GM19193 (cell line): Measurements from ENCODE around the gene SP100.

Source experiments
- POLR2A ChIP-seq: IDR thresholded peaks from 4 replicates; pipeline ENCODE4 v1.6.1; 2011; ENCODE audit not compliant: insufficient read depth, insufficient read length; ENCODE audit errors: extremely low read depth

SP100 gene

DNA sequence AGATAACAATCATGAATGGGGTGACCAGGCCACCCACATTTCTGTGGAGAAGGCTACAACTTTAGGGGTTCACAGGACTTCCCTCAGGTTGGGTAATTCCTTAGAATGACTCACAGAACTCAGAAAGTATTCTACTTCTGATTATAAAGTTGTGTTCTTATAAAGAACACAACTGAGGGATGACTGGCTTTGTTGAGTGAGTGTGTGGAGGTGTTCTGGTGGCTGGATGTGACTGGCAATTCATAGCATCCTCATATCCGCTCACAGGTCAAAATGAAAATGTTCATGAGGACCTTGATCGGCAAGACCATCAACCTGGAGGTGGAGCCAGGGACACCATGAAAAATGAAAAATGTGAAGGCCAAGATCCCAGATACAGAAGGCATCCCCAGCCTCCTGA lies 153.3 kb downstream of the SP100 start:
- no peak for TF ChIP-seq POLR2A

DNA sequence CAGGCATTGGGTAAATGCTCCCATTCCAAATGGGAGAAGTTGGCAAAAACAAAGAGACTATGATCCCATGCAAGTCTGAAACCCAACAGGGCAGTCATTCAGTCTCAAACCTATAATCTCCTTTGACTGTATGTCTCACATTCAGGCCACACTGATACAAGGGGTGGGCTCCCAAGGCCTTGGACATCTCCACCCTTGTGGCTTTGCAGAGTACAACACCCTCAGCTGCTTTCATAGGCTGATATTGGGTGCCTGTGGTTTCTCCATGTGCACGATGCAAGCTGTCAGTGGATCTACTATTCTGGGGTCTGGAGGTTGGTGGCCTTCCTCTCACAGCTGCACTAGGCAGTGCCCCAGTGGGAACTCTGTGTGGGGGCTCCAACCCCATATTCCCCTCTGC lies 155.0 kb downstream of the SP100 start:
- TF ChIP-seq POLR2A: no peak

DNA sequence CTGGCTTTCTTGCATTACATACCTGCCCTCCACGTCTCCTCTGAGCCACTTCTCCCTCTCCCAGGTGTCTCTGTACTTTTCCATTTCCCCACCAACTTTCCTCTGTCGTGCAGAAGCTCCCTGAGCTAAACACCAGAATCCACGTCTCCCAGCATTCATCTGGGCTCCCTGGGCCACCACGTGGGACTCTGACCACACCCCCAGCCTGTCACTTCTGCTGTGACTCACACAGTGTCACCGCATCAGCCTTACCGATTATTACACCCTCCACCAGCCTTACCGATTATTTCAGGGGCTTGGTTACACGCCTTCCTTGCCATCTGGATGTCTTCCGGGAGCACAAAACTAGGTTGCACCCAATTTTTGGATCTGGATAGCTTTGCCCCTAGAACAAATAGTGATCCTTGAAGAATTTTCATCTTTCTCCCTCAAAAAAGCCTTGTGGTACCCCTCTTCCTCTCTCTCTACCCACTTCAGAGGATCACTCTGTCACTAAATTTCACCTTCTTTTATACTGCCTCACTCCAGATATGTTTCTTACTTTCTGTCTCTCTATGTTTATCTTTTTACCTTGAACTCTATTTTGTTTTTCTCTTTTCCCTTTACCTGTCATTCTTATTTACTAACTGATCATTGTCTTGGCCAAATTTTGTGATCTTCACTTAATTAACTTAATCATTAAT lies 159.8 kb downstream of the SP100 start:
- no peak for TF ChIP-seq POLR2A

DNA sequence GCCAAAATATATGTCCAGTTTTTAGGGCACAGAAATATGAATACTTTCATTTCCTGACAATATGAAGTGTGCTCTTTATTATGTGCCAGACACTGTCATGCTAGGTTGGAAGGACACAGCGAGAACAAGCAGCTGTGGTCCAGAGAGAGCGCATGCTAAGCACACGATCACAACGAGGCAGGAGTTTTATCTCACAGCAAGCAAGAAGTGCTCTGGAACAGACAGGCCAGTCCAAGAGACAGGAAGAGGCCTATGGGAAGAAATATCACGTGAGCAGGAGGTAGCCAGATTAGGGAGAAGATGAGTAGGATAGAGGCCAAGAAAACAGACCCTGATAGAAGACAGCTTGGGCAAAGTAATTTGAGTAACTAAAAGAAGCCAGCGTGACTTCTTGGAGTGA lies 161.1 kb downstream of the SP100 start:
- TF ChIP-seq POLR2A: no peak

DNA sequence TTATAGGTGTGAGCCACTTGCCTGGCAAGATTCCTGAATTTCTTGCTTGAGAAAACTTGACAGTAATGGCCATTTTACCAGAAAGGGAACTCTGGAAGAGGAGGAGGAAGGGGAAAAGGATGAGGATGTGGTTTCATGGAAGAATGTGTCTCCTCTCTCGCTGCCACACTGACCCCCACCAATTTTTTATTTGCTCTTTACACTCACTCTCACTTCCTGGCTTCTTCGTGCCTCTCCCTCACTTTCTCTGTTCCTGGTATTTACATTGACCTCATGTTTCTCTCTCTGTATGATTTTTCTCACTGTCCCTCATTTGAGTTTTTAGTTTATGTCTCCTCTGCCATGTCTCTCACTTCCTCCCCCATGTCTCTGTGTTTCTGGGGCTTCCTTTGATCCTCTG lies 162.1 kb downstream of the SP100 start:
- TF ChIP-seq POLR2A: no peak

DNA sequence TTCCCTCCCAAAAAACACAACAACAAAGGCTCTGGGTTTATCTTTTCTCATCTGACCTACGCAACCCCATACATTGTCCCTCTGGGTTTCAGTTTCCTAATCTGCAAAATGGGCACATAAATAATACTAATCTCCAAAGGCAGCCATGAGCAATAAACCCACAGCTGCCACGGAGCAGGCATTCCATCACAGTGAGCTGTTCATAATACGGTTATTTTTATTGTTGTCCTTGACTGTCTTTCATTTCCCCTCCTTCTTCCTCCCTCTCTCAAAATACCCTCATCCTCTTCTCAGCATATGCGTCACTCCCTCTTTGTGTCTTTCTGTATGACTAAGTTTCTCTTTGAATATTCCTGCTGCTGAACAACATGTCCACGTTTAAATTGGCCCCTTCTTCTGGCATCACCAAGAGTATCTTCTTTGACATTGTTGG lies 166.9 kb downstream of the SP100 start:
- no peak for TF ChIP-seq POLR2A

DNA sequence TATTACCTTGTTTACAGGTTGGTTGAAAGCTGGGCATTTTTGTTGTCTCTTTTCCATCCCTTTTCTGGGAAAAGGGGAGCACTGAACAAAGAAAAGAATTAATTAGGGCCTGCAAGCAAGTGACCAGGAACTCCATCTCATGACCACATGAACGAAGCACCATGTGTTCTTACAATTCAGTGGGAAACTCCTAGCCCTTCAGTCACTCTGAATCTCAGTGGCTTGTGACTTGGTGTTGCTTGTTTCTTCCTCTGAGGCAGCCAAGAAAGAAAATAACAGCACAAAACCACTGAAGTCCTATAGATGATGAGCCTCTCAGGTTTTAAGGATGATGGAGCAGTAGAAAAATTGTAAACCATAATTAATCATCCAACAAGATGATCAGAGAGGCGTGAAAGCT lies 167.6 kb downstream of the SP100 start:
- no peak for TF ChIP-seq POLR2A

DNA sequence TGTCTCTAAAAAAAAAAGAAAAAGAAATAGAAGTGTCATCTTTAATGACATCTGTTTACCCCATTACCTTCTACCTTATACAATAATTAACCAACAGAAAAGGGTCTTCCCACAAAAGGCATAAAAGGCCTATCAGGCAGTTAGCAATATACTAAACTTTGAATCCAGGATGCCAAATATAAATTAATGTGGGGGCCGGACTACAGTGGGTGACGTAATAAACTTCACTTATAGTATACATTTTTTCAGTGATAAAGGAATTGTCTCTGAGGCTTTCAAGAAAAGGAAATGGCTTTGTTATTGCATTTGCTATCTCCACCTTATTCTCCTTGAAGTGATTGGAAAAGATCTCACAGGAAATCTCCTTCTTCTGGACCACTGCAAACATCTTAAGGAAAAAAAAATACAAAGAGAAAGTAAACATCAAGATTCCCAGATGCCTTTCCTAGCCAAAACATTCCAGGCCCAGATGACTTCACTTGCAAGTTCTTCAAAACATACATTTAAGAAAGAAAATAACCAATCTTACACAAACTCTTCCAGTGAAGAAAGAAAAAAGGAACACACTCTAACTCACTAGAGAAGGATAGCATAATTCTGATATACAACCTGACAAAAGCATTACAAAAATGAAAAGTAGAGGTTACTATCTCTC lies 170.5 kb downstream of the SP100 start:
- TF ChIP-seq POLR2A: no peak

DNA sequence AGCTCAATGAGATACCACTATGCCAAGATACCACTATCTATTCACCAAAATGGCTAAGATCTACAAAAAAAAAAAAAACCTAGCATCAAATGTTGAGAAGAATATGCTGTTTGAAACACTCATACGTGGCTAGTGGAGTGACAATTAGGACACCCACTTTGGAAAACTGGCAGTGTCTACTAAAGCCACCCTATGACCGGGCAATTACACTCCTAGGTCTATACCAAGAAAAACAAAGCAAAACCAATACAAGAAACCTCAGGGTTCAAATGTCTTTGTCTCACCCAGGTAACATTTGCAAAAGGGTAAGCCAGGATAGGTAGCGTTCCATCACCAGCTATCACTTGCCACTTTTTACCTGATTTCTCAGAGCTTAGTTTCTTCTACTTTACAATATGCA lies 173.0 kb downstream of the SP100 start:
- TF ChIP-seq POLR2A: no peak

DNA sequence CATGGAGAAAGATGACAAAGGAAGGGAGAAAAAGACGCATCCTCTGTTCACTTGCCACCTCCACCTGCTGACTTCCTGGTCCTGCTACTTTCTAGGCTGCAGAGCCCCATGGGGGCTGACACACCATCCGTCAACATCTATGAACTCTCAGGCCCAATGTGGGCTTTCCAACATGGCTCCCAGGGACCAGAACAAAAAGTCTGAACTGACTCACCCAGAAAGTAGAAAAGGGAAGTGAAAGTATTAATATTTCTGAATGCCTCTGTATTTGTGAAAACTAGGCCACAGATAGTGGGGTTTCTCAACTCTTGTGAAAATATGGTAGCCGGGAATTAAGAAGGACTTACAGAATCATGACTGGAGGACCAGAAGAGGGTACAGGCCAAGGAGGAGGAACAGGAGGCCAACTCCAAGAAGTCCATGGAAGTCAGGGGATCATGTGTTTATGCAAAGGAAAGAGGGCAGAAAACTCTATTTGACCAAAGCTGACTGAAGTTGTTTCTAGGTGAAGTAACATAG lies 173.6 kb downstream of the SP100 start:
- TF ChIP-seq POLR2A: peak; percentile 62

DNA sequence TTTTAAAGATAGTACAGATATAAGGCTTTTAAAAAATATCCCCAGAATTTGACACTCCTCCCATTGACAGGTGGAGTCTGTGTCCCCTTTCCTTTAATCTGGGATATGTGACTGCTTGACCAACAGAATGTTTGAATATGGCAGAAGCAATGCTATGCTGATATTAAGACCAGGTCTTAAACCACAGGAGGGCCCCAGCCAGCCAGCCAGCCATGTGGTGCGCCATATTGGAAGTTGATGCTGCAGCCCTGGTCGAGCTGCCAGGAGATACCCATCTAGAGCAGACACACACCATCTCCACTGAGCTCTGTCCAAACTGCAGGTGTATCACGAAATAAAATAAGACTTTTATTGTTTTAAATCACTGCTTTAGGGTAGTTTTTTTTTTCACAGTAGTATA lies 174.3 kb downstream of the SP100 start:
- TF ChIP-seq POLR2A: no peak

DNA sequence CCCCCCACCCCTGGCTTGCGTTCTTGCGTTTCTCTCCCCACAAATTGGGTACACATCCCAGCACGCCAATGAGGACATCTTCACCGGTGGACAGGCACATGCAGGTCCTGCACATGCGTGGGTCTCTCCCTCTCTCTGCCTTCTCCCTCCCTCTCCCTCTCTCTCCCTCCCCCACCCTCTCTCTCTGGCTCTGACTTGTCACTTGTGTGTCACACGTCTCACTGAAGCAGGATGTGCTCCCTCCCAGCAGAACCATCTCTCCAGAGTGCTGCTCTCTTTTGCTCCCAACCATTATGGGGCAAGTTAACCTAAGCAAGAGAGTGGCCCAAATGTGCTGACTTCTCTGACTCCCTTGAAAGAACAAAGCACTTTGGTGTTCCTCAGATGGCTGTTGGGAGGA lies 175.8 kb downstream of the SP100 start:
- TF ChIP-seq POLR2A: no peak

DNA sequence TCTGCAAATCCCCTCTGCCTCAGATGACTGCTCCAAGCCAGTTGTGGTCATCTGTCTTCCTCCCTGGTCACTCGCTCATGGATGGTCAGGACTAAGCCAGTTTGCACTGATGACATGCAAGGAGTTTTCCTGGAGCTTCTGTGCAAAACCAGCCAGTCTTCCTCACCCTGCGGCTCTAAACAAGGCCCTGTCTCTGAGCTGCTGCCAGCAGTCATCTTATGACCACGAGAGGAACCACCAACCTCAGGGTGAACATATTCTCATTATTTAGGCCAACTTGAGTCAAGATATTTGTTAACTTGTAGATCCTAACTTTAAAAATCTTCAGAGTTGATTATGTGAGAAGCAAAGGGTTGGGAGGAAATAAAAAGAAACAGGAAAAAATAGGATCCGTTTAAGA lies 176.8 kb downstream of the SP100 start:
- no peak for TF ChIP-seq POLR2A
